Endometrial microvascular endothelial cells (primary cell): ENCODE results near the gene TEDDM1. TPM values are rescaled to one million over a fixed set of nuclear protein-coding genes. Genes with fewer than 3 reads are reported as not detected.
"Not testable (repeated sequence)": the region's sequence is repeated elsewhere in the genome, so short reads cannot be mapped to it uniquely, and the experiment has no call there.

Experiments used
- in situ Hi-C: cut with HindIII; loops from 2 replicates; pipeline ENCODE4 v1.10.0; 2017; ENCODE audit warnings: low sequenced_read_pairs, low pct_unique_long_range_greater_than_20kb; ENCODE audit errors: inconsistent ontology term
- total RNA-seq: library from RNA; depleted of rRNA; stranded (reverse); fragments of >200 nt; gene quantifications from one replicate; pipeline ENCODE4 v1.2.3, GENCODE V29; 2015; ENCODE audit errors: inconsistent ontology term

The TEDDM1 gene
- total RNA-seq: not detected

- in situ Hi-C loops: no loop called here
Observed at GRCh38 chr1:182400567-182400966, at the start of gene TEDDM1. Gene TEDDM1, minus strand, starts transcription at chr1:182400667. Its CDS starts 182 bp downstream, at chr1:182400485.

- in situ Hi-C loops: no loop called here
Observed at GRCh38 chr1:182450087-182450486, 49.6 kb upstream of the TEDDM1 start, which contains the start of gene RGSL1. Gene RGSL1, plus strand, starts transcription at chr1:182450146. Its CDS starts 20 bp downstream, at chr1:182450166.

DNA sequence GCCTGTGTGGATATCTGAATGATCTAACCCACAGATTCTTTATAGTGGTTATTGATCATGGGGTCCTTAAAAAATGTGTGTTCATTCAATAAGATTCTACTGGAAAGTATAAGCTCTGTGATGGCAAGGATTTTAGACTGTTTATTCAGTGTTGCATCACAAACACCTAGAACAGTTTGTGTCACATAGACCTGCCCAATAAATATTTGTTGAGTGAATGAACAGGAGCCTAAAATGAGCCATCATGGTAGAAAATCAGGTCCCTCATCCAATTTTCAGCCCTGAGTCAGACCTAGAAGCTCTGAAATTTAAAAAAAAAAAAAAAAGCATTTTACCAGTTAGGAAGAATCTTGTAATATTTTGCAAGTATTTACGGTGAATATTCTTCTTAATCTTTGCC, 47.2 kb upstream of the TEDDM1 start:
- in situ Hi-C loops: no loop called here

DNA sequence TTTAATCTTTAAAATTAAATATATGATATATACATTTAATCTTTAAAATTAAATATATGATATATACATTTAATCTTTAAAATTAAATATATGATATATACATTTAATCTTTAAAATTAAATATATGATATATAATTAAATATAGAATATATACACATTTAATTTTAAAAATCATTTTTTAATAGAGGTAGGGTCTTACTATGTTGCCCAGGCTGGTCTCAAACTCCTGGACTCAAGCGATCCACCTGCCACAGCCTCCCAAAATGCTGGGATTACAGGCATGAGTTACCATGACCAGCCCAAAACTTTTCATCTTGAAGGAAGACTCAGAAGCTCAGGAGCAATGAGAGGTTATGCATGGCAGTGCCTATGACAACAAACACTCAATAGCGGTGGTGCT, 46.7 kb upstream of the TEDDM1 start:
- in situ Hi-C loops: not testable (repeated sequence)

DNA sequence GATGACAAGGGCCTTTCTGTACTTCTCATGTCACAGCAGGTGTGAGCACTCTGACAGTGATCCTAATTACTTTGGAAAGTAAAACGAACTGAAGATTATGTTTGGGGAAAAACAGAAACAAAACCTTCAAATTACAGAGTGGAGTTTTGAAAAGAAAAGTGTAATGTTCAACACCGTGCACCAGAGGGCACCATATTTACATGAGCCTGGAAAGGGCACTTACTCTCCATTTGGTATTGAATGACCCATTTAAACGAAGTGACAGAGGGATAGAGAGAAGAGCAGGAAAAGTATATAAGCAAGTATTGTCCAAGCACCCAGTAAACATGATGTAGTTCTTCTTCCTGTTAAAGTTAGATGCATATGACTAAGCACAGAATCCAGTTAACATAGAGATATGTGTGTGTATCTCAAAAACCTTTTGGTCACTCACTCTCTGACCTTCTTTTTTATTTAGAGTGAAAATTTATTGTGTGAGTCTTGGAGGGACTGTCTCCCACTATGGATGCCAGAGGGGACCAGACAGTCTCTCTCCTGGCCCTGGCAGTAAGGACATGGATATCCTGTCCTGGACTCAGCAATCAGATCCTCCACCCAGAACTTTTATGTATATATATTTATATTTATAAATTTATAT, 45.7 kb upstream of the TEDDM1 start:
- in situ Hi-C loops: no loop called here

DNA sequence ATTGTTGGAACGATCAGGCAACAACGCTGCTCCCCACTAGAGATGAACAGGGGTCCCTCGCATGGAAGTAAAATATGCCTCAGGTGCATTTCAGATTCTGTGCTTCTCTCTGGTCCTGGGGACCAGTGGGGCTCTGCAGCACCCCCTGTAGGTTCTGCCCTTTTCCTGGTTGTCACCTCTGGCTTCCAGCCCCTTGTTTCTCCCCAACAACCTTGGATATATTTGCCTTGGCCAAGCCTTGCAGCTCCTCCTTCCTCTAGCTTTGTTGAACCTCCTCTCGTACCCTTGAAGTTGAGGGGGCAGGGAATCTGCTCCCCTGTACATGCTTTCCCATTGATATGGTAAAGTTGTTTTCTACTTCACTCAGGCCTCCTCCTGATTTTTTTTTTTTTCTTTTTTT, 44.0 kb upstream of the TEDDM1 start:
- in situ Hi-C loops: no loop called here

GRCh38 chr1:182442333-182442732, 41.9 kb upstream of the TEDDM1 start:
- in situ Hi-C loops: no loop called here

DNA sequence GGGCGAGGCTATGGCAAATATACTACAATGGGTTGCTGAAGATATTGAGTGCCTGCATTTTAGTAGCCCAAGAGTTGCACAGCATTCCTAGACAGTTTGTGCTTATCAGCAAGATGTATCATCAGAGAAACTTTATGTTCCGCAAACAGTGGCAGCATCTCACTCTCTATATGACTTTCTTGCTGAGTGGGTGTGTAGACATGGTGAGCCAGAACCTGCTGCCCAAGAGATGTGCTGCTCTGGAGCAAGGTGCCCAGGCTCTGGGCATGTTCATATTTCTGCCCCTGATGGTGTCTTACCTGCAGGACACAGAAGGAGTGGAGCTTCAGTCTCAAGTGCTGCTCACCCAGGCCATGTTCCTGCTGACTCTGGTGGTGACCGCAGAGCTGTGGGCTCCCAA, 41.3 kb upstream of the TEDDM1 start:
- in situ Hi-C loops: no loop called here

GRCh38 chr1:182438326-182438725, 37.9 kb upstream of the TEDDM1 start:
- in situ Hi-C loops: no loop called here

DNA sequence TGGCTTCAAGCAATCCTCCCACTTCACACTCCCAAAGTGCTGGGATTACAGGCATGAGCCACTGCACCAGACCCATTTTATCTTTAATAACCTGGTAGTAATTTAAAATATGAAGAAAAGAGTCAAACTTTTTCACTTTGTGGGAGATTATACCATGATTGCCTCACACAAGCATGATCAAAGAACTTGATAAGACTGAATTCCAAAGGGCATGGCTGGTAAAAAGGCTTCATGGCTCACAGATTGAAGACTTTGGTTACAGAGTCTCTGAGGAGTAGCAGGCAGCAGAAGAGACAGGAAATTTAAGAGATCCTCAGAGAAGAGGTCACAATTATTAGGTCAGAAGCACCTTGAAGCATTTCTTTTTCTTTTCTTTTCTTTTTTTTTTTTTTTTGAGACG, 33.1 kb upstream of the TEDDM1 start:
- in situ Hi-C loops: no loop called here

GRCh38 chr1:182431278-182431677, 30.8 kb upstream of the TEDDM1 start:
- in situ Hi-C loops: no loop called here

- in situ Hi-C loops: no loop called here
Observed at GRCh38 chr1:182430263-182431068, 30.0 kb upstream of the TEDDM1 start.

DNA sequence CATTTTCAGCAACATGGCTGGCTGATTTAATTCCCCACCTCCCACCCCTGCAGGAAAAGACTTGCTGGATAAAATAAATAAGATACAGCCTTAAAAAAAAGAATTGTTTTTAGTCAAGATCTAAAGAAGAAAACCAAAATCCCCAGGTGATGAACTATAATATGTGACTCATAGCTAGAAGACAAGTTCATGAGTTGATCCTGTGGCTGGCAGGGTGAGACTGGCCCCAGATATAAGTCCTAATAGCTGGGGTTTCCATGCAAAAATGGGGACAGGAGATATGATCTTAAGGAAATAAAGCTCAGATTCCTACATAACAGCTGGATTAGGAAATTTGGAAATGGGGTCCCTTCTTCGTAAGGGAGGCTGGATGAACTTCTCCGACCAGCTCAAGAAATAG, 27.6 kb upstream of the TEDDM1 start:
- in situ Hi-C loops: no loop called here

DNA sequence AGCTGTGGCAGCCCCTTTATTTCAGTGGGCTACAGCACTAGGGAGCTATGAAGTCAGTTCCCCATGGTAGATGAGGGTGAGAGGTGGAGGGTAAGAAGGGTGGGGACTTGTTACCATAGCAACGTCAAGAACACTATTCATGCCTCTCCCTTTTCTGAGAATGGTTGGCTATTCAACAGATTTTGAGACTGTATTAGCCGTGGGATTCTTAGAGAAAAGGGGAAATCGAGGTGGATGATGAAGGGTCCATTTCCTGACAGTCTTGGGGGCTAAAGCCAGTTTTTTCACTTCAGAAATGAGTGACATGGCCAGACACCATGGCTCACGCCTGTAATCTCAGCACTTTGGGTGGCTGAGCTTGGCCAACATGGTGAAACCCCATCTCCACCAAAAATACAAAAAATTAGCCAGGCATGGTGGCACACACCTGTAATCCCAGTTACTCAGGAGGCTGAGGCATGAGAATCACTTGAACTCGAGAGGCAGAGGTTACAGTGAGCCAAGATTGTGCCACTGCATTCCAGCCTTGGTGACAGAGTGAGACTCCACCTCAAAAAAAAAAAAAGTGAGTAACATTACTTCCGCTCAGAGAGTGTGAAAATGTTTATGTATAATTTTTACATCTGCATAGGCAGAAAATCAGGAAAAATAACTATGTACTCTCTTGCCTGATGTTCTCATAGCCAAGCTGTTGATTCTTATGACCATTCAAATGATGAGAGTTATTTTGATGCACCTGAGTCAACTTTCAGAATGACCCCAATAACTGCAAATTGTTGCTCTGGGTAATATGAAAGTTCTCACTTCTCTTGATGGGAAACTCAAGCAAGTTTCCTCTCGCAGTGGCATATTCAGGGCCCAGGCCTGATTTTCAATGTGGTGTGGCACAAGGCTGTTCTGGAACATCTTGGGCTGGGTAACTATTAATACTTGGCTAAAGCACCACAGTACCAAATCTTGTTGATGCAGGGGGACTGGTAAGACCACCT, 26.3 kb upstream of the TEDDM1 start:
- in situ Hi-C loops: no loop called here

DNA sequence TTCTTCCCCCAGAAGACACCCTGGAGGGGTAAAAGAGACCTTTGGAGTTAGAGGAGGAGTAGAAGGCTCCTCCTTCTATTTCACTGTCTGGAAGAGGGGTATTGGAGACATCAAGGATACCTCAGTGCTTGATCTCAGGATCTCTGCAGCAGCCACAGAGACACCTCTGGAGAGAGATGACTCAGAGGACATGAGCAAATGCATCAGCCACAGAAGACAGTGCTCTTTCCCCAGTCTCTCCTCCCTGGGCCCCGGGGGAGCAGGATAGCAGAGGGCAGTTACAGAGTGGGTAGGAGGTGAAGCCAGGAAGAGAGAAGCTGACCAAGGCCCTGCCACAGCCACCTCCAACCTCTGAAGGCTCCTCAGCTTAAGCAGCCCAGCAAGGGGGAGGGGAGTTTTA, 15.3 kb upstream of the TEDDM1 start:
- in situ Hi-C loops: no loop called here

GRCh38 chr1:182413969-182414368, 13.5 kb upstream of the TEDDM1 start:
- in situ Hi-C loops: no loop called here

GRCh38 chr1:182413486-182413885, 13.0 kb upstream of the TEDDM1 start:
- in situ Hi-C loops: no loop called here

DNA sequence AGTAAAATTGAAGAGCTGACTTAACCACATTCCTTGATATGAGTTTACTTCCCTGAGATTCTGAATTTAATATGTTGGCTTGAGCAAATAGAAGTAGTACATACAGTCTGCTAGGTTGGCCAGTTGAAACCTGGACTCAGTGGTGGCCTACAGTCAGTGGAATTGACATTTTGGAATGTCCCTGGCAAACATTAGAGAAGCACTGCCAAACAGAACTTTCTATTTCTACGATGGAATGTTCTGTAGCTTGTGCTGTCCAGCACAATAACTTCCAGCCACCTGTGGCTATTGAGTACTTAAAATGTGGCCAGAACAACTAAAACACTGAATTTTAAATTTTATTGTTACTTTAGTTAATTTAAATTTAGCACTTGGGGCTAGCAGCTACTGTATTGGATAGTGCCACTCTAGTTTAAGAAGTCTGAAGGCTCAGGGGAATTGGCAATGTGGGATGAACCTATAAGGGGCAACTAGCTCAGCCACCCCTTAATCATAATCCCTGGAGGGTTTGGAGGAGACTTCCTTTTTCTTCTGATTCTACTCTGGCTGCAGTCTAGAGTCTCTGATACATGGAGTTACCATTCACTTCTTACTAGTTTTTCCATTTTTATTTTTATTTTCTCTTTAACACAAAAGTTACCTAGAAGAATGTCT, 10.3 kb upstream of the TEDDM1 start:
- in situ Hi-C loops: no loop called here

GRCh38 chr1:182410138-182410537, 9.7 kb upstream of the TEDDM1 start:
- in situ Hi-C loops: no loop called here
